KG1 (cell line): ENCODE results near the gene LLGL1.

ENCODE experiments used
- DNase-seq: peaks from one replicate; lab custom pipeline; 2025; lab: John Stamatoyannopoulos, UW

The LLGL1 gene

GRCh38 chr17:18225121-18225641 is at the start of gene LLGL1:
TSS of gene LLGL1 (plus strand) at chr17:18225635. CDS start at chr17:18225683, 48 bp downstream.
- peak; percentile 55 for DNase-seq

- no peak for DNase-seq
Measured at GRCh38 chr17:18176176-18176575, 49.3 kb upstream of the LLGL1 start.

GRCh38 chr17:18177133-18177532 is 48.3 kb upstream of the LLGL1 start:
- DNase-seq: no peak

GRCh38 chr17:18177722-18178121 is 47.7 kb upstream of the LLGL1 start:
- no peak for DNase-seq

GRCh38 chr17:18179196-18179595 is 46.2 kb upstream of the LLGL1 start:
- DNase-seq: no peak

- no peak for DNase-seq
Measured at GRCh38 chr17:18179804-18180203, 45.6 kb upstream of the LLGL1 start.

- DNase-seq: no peak
Measured at GRCh38 chr17:18181358-18181757, 44.1 kb upstream of the LLGL1 start.

GRCh38 chr17:18182110-18182977 is 43.1 kb upstream of the LLGL1 start:
- DNase-seq: no peak

GRCh38 chr17:18182978-18183333 is 42.5 kb upstream of the LLGL1 start:
- no peak for DNase-seq

- DNase-seq: peak; percentile 86
Measured at GRCh38 chr17:18183334-18184142, 41.9 kb upstream of the LLGL1 start, which contains the start of gene ALKBH5. TSS of gene ALKBH5 (plus strand) at chr17:18183828. CDS start at chr17:18184244, 416 bp downstream.

- no peak for DNase-seq
Measured at GRCh38 chr17:18184143-18185031, 41.0 kb upstream of the LLGL1 start.

GRCh38 chr17:18185391-18185790 is 40.0 kb upstream of the LLGL1 start:
- DNase-seq: no peak

- no peak for DNase-seq
Measured at GRCh38 chr17:18185832-18186626, 39.4 kb upstream of the LLGL1 start.

- no peak for DNase-seq
Measured at GRCh38 chr17:18186627-18186982, 38.8 kb upstream of the LLGL1 start.

- no peak for DNase-seq
Measured at GRCh38 chr17:18187226-18187625, 38.2 kb upstream of the LLGL1 start.

GRCh38 chr17:18187821-18188761 is 37.3 kb upstream of the LLGL1 start:
- DNase-seq: no peak

GRCh38 chr17:18190628-18191235 is 34.7 kb upstream of the LLGL1 start:
- DNase-seq: no peak

GRCh38 chr17:18191236-18191667 is 34.2 kb upstream of the LLGL1 start:
- no peak for DNase-seq

GRCh38 chr17:18191967-18192366 is 33.5 kb upstream of the LLGL1 start:
- DNase-seq: no peak
